NCI-H2029 (cell line): ENCODE data around the gene PEX6.

Experiments used
- DNase-seq: peaks from one replicate; lab custom pipeline; 2025; lab: John Stamatoyannopoulos, UW

Gene PEX6

GRCh38 chr6:42993445-42993844 is 14.5 kb upstream of the PEX6 start:
- DNase-seq: no peak

- no peak for DNase-seq
Observed at GRCh38 chr6:42989923-42990322, 10.9 kb upstream of the PEX6 start.

GRCh38 chr6:42988486-42989020 is 9.6 kb upstream of the PEX6 start:
- no peak for DNase-seq

GRCh38 chr6:42987533-42988451 is 8.8 kb upstream of the PEX6 start:
- no peak for DNase-seq

DNA sequence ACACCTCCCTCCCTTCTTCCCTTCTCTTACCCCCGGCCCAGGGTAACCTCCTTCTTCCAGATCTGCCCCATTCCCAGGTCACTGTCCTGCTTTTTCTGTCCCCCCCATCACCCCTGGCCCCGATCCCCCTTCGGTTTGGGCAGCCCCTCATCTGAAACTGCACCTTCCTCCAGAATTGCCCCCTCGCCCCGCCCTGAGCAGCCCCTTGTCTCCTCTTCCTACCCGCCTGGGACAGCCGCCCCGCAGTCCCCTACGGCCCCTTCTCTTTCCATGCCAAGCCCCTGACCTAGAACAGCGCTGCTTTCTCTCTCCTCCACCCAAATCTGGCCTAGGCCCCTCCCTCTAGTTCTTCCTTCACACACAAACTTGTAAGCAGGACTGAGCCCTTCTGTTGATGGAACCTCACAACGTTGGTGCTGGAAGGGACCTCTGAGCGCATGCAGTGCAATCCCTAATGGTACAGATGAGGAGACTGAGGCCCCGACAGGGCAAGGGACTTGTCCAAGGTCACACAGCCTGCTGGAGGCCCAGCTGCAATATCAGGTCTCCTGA is 6.0 kb upstream of the PEX6 start:
- DNase-seq: no peak

DNA sequence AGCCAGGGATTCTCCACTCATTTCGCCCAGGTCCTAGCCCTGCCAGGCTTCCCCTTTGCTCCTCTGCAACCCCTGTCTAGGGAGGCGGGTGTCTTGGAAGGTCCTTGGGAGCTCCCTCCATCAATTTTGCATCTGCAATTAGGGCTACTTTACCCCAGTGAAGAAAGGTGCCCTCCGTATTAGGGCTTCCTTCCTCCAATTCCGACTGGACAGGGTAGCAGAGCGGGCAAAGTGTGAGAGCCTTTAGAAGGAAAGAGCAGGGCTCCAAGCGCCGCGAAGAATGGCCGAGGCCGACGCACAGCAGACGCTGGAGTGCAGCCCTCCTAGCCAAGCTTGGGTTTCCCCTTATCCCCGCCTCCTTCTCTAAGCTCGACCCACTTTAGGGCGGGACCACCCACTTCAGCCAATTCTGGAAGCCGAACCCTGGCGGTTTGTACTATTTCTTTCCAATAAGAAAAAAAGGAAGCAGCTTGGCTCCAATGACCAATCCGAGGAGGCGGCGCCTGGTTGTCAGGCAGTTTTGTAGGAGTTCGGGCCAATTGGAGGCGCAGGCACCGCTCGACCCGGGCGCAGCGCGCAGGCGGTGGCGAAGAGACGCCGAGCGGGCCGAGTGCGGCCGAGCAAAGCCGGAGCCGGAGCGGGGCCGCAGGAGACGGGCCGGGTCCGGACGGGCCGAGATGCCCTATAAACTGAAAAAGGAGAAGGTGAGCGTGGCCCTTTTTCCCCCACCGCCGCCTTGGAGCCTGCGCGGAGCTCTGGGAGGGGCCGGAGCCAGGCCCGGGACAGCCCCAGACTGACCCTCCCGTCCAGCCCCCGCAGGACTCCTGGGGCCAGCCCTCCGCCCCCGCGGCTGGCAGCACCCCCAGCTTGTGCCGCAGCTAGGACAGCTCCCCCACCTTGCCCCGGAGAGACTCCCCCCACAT is 5.3 kb upstream of the PEX6 start, which contains the start of gene PPP2R5D:
Gene PPP2R5D (plus strand): TSS at position 570 of the 923 bp plus-strand sequence. CDS start 108 bp downstream, at position 678.
- DNase-seq: peak; percentile 99

DNA sequence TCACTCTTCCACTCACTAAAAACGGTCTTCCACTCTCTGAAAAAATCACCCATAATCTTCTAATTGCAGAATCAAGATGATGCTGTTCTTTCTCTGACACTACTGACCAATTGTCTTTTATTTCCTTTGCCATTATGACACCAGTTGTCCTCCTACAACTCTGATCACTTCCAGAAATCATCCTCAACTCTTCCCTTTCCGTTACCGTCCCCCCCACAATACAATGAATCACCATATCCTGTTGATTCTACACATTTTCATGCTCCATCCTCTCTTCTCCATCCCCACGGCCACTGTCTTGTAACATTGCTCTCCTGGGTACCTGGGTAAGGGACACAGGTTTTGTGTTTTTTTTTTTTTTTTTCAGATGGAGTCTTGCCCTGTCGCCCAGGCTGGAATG is 2.9 kb upstream of the PEX6 start:
- DNase-seq: no peak

GRCh38 chr6:42979523-42980177 is 669 bp upstream of the PEX6 start:
- no peak for DNase-seq

GRCh38 chr6:42978487-42978838 is 518 bp downstream of the PEX6 start:
- DNase-seq: no peak

GRCh38 chr6:42974919-42975505 is 4.0 kb downstream of the PEX6 start:
- no peak for DNase-seq

GRCh38 chr6:42973926-42974325 is 5.1 kb downstream of the PEX6 start:
- no peak for DNase-seq

- no peak for DNase-seq
Observed at GRCh38 chr6:42971746-42972327, 7.1 kb downstream of the PEX6 start.

GRCh38 chr6:42970871-42971612 is 7.9 kb downstream of the PEX6 start:
- no peak for DNase-seq

GRCh38 chr6:42969934-42970333 is 9.0 kb downstream of the PEX6 start:
- DNase-seq: no peak

DNA sequence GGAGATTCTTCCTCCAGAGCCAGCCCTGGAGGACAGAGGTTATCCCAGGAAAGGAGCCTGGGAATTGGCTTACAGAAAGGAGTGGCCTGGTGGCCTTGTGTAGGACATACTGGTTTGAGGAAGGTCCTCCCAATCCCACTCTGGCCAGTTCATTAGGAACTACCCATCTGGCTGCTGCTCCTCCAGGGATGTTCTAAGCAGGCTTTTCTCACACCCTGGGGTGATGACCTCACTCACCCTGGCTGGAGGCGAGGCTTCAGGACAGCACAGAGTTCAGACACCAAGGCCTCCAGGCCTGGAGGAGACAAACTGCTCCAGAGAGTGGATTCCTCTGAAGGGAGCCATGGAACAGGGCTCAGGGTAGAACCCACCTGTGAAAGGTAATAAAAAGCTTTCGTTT is 9.6 kb downstream of the PEX6 start:
- DNase-seq: no peak

DNA sequence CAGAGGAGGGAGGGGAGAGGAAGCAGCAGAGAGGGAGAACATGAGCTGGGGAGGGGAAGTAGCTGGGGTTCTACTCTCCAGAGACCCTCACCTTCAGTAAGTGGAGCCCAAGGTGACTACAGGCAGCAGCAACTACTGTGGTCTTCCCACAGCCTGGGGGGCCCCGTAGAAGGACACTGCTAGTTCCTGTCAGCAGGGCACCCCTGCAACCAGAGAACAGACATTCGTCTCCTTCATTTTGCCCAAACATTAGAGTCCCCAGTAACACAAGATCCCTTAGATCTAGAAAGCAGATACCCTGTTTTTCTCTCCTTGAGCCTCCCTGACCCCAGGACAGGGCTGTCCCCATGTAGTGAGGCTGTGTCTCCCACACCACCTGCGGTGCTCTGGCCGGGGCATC is 10.2 kb downstream of the PEX6 start:
- no peak for DNase-seq

DNA sequence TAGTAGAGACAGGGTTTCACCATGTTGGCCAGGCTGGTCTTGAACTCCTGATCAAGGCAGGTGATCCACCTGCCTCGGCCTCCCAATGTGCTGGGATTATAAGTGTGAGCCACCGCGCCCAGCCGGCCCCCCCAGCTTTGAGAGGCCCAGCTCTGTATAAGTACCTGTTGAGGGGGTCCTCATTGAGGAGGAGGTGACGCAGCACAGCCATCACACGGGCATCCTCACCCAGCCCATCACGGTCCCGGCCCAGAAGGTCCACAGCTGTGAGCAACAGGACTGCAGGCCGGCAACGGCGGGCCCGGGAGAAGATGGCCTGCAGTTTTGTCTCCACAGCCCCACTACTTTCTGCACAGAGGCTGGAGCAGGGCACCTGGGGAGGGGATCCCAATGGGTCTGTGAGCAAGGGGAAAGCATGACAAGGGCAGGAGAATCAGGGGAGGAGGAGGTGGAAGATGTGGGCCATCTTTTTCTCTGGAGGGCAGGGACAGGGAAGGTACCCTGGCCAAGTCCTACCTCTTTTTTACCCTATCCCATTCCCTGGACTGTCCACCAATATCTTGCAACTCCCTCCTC is 10.8 kb downstream of the PEX6 start:
- no peak for DNase-seq

DNA sequence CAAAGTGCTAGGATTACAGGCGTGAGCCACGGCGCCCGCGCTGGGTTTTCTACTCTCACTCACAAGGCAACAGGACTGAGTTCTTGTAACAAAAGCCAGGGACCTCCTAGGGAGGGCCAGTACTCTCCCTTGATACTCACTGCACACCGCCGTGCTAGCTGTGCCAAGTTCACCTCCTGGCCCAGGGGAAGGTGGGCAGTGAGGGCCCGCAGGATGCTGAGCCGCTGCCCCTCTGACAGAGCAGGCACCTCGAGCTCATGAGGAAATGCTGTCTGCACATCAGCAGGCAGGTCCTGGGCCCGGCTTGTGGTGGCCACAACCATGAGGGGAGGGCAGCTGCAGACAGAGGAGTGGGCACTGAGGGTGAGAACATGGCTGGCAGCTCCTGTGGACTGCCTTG is 11.8 kb downstream of the PEX6 start:
- no peak for DNase-seq

DNA sequence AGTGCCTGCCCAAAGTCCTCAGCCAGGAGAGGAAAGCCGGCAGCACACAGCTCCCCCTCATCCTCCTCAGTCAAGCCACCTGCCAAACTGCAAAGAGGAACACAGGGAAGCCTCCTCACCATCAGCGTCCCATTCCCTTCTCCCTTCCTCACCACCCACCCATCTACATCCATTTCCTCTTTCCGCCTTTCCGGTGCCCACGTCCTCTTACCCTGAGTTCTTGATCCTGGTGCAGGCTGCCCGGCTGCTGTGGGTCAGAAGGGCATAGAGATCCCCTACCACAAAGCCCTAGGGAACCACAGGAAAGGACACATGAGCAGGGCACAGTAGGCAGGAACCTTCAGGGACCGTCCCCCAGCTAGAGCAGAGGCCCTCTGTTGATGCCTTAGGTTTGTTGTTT is 12.4 kb downstream of the PEX6 start:
- no peak for DNase-seq
